Activated naive CD4-positive, alpha-beta T cell treated with anti-CD3 and anti-CD28 coated beads for 36 hours (primary cell): ENCODE data around the gene NGEF. TPM values are rescaled to one million over a fixed set of nuclear protein-coding genes. Genes with fewer than 3 reads are reported as not detected.

Experiments used
- CTCF ChIA-PET: fragments of 350-600 bp; sonication (Branson Sonifier 250); formaldehyde crosslinking; loops from one replicate; lab custom pipeline; 2021; ENCODE audit warnings: antibody characterized with exemption; lab: Charles Lee
- DNase-seq: peaks from one replicate; pipeline ENCODE4 v3.0.0-alpha.2; 2020
- H3K27ac Mint-ChIP-seq: one replicate; pipeline ENCODE4 v1.8.0; 2021; ENCODE audit warnings: mild to moderate bottlenecking, mixed read lengths
- H3K27me3 Mint-ChIP-seq: one replicate; pipeline ENCODE4 v1.8.0; 2021; ENCODE audit warnings: low read depth, mixed read lengths
- H3K36me3 Mint-ChIP-seq: one replicate; pipeline ENCODE4 v1.8.0; 2021; ENCODE audit warnings: low read depth, mixed read lengths
- H3K4me1 Mint-ChIP-seq: one replicate; pipeline ENCODE4 v1.8.0; 2021; ENCODE audit warnings: low read depth, mixed read lengths
- H3K4me3 Mint-ChIP-seq: one replicate; pipeline ENCODE4 v1.8.0; 2021; ENCODE audit warnings: mild to moderate bottlenecking, moderate library complexity, mixed read lengths
- H3K9me3 Mint-ChIP-seq: one replicate; pipeline ENCODE4 v1.8.0; 2021; ENCODE audit warnings: mixed read lengths
- intact Hi-C: fragments of 100-400 bp; cut with micrococcal nuclease; formaldehyde crosslinking; loops from one replicate; pipeline ENCODE4 v1.15.1; 2023
- total RNA-seq, 2 experiments: library from RNA; stranded (reverse); gene quantifications; one replicate each; pipeline ENCODE4 v1.2.3, GENCODE V29; 2021

The NGEF gene
- total RNA-seq, 2 experiments from 2014 or later, result 0.12 TPM; not detected in 1

DNA sequence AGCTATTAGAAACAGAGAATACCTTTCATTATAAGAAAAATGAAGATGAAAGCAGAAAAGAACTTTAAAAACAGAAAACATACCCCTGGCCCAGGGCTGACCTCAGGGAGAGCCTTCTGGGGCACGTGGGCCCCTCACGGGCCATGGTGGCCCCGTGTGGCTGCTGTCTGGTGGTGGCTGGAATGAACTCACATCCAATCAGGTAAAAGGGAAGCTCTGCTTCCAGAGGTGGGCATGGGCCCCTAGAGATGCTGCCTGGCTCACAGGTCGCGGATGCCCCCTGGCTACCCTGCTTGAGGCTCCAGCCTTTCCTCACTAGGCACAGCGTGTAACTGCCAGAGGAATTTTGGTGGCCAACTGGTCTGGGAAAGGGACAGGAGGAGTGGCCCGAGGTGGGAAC, 126.4 kb downstream of the NGEF start:
- Mint-ChIP-seq H3K27ac (no peak overlapping the region), H3K4me1 (no peaks in the 10 kb centered on the region), H3K4me3 (no peak overlapping the region), H3K9me3 (no peaks in the 10 kb centered on the region), H3K36me3 (no peaks in the 10 kb centered on the region), H3K27me3 (peaks cover 9% of the 10 kb centered on the region)
- no peak for DNase-seq
- CTCF ChIA-PET, result no interaction called here
- intact Hi-C loops, result no loop called here

DNA sequence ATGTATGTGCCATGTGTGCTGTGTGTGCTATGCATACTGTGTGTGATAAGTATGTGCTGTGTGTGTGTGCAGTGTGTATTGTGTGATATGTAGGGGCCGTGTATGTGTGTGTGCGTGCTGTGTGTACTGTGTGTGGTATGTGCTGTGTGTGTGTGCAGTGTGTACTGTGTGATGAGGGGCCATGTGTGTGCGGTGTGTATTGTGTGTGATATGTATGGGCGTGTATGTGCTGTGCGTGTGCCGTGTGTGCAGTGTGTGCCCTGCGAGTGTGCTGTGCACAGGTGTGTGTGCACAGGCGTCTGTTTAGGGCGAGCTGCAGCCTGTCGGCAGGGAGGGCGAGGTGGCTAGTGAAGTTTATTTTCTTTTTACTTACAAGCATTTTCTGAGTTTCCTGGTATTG, 126.9 kb downstream of the NGEF start:
- Mint-ChIP-seq H3K4me1 (no peaks in the 10 kb centered on the region), H3K9me3 (no peaks in the 10 kb centered on the region), H3K27ac (no peak overlapping the region), H3K4me3 (no peak overlapping the region), H3K36me3 (no peaks in the 10 kb centered on the region), H3K27me3 (peaks cover 6% of the 10 kb centered on the region)
- DNase-seq, result no peak
- intact Hi-C loops, result no loop called here
- CTCF ChIA-PET, result no interaction called here

DNA sequence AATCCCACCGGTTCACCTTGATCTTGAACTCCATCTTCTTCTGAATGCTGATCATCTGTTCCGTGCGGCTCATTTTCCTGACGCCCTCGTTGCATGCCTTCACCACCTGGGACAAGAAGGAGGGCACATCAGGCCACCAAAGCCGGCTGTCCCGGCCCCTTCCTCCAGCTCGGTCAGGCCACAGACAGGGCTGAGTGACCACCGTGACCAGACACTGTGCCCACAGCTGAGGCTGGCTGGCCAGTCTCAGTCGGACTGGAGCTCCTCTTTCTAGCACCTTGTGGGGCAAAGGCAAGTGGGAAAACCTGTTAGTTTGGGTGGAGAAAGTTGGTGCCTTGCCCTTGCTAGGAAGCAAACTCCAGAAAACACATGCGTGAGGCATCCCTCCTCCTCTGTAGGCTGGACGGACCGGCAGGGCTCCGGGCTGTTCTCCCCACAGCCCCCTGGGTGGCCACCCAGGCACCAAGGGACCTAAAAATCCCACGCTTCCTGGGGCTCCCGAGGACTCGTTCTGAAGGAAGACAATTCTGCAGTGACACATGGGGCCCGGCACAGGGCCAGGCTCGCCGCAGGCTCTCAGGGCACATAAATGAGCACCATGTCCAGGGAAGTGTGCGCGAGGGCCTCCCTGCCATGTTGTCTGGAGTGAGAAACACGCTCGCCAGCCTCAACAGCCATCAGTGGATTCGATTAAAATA, 127.6 kb downstream of the NGEF start:
- H3K36me3 Mint-ChIP-seq, result no peaks in the 10 kb centered on the region
- H3K4me3 Mint-ChIP-seq, result no peak overlapping the region
- no peak overlapping the region for H3K27ac Mint-ChIP-seq
- intact Hi-C loops, result no loop called here
- H3K4me1 Mint-ChIP-seq, result no peaks in the 10 kb centered on the region
- DNase-seq, result no peak
- no peaks in the 10 kb centered on the region for H3K9me3 Mint-ChIP-seq
- CTCF ChIA-PET, result no interaction called here
- peaks cover 1% of the 10 kb centered on the region for H3K27me3 Mint-ChIP-seq

DNA sequence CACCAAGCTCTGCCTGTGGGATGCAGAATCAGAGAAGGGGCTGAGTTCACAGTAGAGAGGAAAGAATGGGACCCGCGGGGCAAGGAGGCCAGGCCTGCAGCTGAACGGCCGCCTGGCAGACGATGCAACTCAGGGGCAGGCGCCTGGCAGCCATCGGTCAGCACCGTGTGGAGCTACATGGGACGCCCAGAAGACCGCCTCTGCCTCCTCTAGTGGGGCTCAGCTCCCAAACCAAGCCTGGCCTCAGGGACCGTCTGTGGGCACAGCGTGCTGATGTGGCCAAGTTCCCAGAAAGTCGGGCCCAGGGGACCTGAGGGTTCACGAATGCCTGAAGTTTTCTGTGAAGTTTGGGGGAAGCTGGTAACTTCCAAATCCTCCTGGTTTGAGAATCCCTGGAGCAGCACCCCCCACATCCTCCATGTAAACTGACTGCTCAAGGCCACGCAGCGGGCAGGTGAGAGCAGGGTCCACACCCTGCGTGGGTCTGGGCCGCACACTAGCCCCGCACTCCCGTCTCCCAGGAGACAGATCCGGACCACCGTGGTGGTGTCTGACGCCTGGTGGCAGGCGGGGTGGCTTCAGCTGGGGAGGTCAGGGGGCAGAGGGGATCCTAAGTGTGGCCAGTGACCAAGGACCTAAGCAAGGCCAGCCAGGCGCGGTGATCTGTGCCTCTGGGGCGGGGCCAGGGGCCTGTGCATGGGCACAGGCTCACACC, 128.3 kb downstream of the NGEF start:
- H3K4me3 Mint-ChIP-seq, result no peak overlapping the region
- H3K27me3 Mint-ChIP-seq, result no peaks in the 10 kb centered on the region
- intact Hi-C loops, result no loop called here
- no peak overlapping the region for H3K27ac Mint-ChIP-seq
- H3K4me1 Mint-ChIP-seq, result no peaks in the 10 kb centered on the region
- no peak for DNase-seq
- no peaks in the 10 kb centered on the region for H3K36me3 Mint-ChIP-seq
- CTCF ChIA-PET, result interaction anchor here (0.6 kb wide), 1 partner anchor 65 kb away, joined by 4 read pairs; no protein-coding TSS in a partner anchor
- H3K9me3 Mint-ChIP-seq, result no peaks in the 10 kb centered on the region

DNA sequence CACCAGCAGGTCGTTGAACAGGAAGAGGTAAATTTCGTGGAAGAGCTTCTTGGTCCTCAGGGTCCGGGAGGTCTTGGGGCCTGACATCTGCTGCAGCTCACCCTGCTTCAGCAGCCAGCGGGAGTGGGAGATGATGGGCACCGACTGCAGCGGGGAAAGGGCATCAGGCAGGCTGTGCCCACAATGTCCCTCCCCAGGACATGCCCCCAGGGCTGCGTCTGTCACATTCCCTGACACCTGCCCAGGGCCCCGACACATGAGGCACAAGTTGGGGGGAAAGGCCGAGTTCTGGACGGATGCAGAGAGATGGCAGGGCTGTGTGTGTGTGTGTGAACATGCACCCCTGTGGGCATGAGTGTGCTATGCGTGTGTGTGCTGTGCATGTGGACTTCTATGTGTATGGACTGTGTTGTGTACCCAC, 129.0 kb downstream of the NGEF start:
- no peak for DNase-seq
- no peak overlapping the region for H3K27ac Mint-ChIP-seq
- CTCF ChIA-PET, result interaction anchor here (0.6 to 1.1 kb wide), 2 partner anchors 31 to 65 kb away, joined by 3 to 4 read pairs; no protein-coding TSS in a partner anchor
- intact Hi-C loops, result no loop called here
- H3K9me3 Mint-ChIP-seq, result no peaks in the 10 kb centered on the region
- no peaks in the 10 kb centered on the region for H3K4me1 Mint-ChIP-seq
- no peak overlapping the region for H3K4me3 Mint-ChIP-seq
- no peaks in the 10 kb centered on the region for H3K36me3 Mint-ChIP-seq
- no peaks in the 10 kb centered on the region for H3K27me3 Mint-ChIP-seq

DNA sequence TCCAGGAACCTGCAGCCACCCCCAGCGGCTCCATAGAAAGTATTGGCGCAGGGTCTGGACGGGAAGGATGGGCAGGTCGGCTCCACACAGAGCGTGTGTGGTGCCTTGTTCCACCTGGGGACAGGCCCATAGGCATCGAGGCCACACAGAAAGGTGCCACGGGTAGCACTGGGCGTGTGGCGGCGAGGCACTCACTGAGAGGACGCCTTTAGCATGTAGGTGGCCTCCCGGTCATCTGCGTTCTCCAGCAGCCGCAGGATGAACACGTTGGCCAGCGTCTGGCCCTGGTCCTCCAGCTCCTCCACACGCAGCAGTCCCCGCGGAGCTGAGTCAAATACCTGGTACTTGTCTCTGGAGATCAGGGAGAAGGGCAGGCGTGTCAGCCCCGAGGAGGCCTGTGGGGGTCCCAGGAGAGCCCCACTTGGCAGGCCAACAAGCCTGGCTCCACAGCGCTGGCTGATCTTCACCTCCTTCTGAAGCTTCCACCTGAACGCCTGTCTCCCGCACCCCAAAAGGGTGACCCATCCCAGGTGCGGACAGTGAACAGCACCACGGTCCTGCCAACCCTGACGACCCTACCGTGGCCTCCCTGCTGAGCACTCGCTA, 129.8 kb downstream of the NGEF start:
- DNase-seq, result no peak
- H3K36me3 Mint-ChIP-seq, result no peaks in the 10 kb centered on the region
- H3K4me1 Mint-ChIP-seq, result no peaks in the 10 kb centered on the region
- H3K27ac Mint-ChIP-seq, result no peak overlapping the region
- intact Hi-C loops, result no loop called here
- no peaks in the 10 kb centered on the region for H3K9me3 Mint-ChIP-seq
- no peak overlapping the region for H3K4me3 Mint-ChIP-seq
- CTCF ChIA-PET, result interaction anchor here (1.1 kb wide), 1 partner anchor 31 kb away, joined by 3 read pairs; no protein-coding TSS in a partner anchor
- no peaks in the 10 kb centered on the region for H3K27me3 Mint-ChIP-seq

DNA sequence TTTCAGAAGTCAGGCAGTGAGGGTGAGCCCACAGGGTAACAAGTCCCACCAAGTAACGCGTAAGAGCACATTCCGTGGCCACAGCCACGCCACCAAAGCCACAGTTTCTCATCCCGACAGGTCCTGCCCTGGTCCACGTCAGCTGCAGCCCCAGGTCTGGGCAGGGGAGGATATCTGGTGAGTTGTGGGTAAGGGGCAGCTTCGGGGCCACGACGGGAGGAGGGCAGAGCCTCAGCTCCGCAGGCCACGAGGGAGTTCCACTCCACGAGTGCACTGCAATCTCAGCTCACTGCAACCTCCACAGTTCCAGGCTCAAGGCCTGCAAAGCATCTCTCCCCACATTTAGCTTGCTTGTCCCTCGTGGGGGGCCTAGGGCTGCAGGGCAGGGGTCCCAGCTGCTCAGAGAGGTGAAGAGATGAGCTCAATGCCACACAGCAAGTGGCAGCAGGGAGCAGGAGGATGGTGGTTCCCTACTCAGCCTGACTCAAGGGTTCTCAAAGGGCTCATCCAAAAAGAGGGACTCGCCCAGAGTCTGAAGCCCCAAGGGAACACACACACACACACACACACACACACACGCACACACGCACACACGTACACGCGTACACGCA, 130.4 kb downstream of the NGEF start:
- Mint-ChIP-seq H3K27ac (no peak overlapping the region), H3K4me3 (no peak overlapping the region), H3K27me3 (peaks cover 4% of the 10 kb centered on the region), H3K36me3 (no peaks in the 10 kb centered on the region), H3K9me3 (no peaks in the 10 kb centered on the region), H3K4me1 (no peaks in the 10 kb centered on the region)
- intact Hi-C loops, result no loop called here
- CTCF ChIA-PET, result interaction anchor here (0.5 kb wide), 1 partner anchor 316 kb away, joined by 3 read pairs; no protein-coding TSS in a partner anchor
- DNase-seq, result no peak

DNA sequence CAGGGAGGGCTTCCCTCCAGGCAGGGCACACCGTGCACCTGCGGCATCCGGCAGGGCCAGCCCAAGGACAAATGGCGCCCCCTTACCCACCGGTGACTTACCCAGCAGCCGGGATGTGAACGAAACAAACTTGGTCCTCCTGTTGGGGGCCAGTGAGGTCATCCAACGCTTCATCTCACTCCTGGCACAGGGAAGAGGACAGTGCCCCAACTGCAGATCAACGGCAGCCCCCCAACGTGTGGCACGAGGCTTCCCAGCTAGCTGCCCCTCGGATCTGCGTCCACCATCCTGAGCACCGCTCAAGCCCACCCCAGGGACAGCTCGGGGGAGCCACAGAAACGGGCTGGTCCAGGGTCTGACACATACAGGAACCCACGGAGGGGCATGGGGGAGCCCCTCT, 131.0 kb downstream of the NGEF start:
- Mint-ChIP-seq H3K9me3 (no peaks in the 10 kb centered on the region), H3K27ac (no peak overlapping the region), H3K4me3 (no peak overlapping the region), H3K27me3 (peaks cover 6% of the 10 kb centered on the region), H3K4me1 (no peaks in the 10 kb centered on the region), H3K36me3 (no peaks in the 10 kb centered on the region)
- no peak for DNase-seq
- CTCF ChIA-PET, result interaction anchor here (0.5 kb wide), 2 partner anchors 14 to 316 kb away, joined by 3 to 4 read pairs; no protein-coding TSS in a partner anchor
- intact Hi-C loops, result no loop called here

DNA sequence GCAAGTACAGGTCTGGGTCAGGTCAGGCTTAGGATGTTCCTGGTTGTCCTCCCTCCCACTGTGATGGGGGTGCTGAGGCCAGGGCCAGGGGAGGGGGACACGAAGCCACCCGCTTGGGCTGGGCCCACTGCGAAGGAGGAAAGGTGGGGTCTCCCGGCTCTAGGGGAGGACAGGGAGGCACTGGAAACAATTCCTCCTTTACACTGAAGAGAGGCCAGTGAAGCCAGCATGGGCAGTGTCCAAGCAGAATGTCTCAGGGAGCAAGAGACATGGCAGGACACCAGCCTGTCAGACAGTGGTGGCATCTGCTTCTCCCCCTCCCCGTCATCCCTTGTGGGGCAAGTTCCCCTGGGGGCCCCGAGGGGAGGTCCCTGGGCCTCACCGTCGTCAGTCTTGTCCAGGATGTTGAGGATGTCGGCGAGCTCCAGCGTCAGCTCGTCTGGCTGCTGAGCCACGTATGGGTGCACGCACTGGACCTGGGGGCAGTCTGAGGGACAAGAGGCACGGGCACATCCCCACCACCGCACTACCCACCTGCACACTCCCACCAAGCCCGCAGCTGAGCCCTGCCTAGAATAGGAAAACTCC, 132.2 kb downstream of the NGEF start:
- Mint-ChIP-seq H3K36me3 (no peaks in the 10 kb centered on the region), H3K27me3 (peaks cover 6% of the 10 kb centered on the region), H3K4me3 (no peak overlapping the region), H3K27ac (no peak overlapping the region), H3K9me3 (no peaks in the 10 kb centered on the region), H3K4me1 (no peaks in the 10 kb centered on the region)
- intact Hi-C loops, result no loop called here
- CTCF ChIA-PET, result no interaction called here
- DNase-seq, result no peak

DNA sequence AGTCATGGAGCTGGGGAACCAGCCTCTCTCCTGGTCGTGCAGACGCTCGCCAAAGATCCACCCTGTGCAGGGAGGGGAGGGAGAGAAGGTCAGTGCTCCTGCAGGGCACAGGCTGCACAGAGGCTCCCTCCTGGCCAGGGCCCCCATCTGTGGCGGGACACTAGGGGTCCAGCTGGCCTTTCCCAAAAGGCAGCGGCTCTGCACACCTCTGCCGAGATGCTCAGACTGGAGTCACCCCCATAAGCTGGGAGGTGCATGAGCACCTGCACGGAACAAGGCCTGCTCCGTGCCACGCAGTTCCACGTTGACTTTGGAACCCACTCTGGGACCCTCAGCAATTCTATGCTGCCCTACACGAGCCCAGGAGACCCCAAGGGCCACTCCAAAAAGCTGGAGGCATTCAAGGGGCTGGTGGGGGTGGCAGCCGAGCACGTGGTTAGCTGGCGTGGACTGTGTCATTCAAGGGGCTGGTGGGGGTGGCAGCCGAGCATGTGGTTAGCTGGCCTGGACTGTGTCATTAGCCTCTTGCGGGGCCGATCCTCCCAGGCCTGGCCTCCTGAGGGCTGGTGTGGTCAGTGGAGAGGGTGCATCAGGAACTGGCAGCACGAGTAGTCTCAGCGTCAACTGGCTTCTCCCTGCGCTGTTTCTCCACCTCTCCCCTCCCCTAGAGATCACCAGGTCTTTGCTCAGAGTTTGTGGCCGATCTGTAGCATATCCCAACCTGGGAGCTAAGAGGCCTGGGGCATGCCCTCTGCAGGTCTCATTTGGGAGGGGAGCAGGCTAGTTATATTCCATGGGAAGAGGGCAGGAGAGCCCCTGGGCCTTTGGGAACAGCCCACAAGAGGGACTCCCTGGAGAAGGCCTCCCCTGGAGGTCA, 133.2 kb downstream of the NGEF start:
- Mint-ChIP-seq H3K36me3 (no peaks in the 10 kb centered on the region), H3K27me3 (peaks cover 14% of the 10 kb centered on the region), H3K9me3 (no peaks in the 10 kb centered on the region), H3K4me1 (peaks cover 8% of the 10 kb centered on the region), H3K4me3 (no peak overlapping the region), H3K27ac (no peak overlapping the region)
- CTCF ChIA-PET, result no interaction called here
- intact Hi-C loops, result no loop called here
- no peak for DNase-seq

DNA sequence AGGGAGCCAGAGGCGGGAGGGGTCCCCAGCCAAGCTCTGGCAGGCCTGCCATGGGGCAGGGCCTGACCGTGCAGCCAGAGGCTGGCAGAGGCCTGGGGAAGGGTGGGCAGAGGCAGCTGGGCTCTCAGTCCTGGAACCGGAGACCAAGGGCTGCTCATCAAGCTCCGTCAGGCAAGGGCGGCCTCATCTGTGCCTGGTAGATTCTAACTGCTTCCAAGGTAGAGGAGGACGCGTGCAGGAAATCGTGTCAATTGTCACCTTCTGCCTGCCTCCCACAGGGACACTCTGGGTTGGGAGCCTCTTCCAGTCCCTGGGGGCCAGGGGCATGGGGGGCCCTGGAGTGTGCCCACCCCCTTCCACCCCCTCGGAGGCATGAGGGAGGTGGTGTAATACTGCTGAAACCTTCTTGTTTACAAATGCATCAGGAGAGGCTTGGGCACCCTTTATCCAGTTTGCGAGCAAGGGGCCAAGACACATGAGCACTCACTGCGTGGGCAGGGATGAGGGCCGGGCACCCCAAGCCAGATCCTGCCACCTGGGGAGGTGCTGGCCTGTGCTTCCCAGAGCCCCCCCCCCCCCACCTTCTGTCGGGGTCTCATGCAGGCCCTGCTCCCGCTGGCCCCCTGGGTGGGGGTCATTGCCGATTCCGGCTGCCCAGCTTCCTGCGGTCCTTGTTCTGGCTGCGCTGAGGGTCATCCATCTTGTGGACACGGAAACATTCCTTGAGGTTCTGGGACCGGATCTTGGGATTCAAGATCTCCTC, 134.0 kb downstream of the NGEF start:
- H3K36me3 Mint-ChIP-seq, result no peaks in the 10 kb centered on the region
- CTCF ChIA-PET, result no interaction called here
- DNase-seq, result no peak

More for the DNA sequence above, 134.0 kb downstream of the NGEF start:
- Mint-ChIP-seq H3K9me3 (no peaks in the 10 kb centered on the region), H3K4me3 (no peak overlapping the region), H3K27me3 (peaks cover 18% of the 10 kb centered on the region), H3K4me1 (peaks cover 8% of the 10 kb centered on the region), H3K27ac (no peak overlapping the region)
- intact Hi-C loops, result no loop called here
